ENCODE data around the gene TBC1D16. TPM values are rescaled to one million over a fixed set of nuclear protein-coding genes. Genes with fewer than 3 reads are reported as not detected.

The TBC1D16 gene
- total RNA-seq, 4 donors from 2014 or later, result 26.5 to 44.3 (median 36.3) TPM

DNA sequence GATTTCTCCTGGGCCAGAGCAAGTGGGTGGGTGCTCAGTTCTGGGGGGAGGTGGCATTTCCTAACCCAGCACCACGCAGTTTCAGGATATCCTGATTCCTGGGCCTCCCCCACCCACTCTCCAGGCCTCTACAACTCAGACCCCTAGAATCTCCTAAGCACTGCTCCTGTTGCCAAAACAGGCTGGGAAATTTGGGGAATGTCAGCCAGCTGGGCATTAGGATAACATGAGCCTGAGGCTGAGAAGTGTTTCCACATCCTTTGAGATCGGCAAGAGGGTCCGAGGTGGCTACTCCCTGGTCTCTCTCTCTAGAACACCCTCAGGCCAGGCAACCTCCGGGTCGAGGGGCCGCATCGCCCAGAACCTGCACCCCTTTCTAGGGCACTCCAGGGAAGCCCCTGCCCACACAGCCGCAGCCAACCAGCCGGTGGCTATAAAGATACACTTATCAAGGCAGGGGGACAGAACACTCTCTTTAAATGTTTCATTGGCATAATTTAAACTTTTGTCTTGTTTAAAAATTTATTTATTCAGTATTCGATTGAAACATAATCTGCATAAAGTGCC lies 23.6 kb downstream of the TBC1D16 start:
- Histone ChIP-seq H3K4me1 (peaks cover 0 to 14% (median 3%) of the 10 kb centered on the region in 3 donors), H3K27me3 (no peaks in the 10 kb centered on the region), H3K36me3 (peaks cover 0 to 46% of the 10 kb centered on the region in 2 donors), H3K9me3 (no peaks in the 10 kb centered on the region), H3K27ac (no peak overlapping the region), H3K4me3 (no peak overlapping the region)
- no peak for ATAC-seq
- 91 to 92% methylated on average over 3 to 7 of the region's 10 CpGs for WGBS, 2 donors (ENCODE audit: low coverage in 1 of 2)
- TF ChIP-seq EP300 (IDR thresholded peaks at IDR 0.05), result no peak
- TF ChIP-seq POLR2A (IDR thresholded peaks at IDR 0.05), result no peak
- TF ChIP-seq, protein P1, sequence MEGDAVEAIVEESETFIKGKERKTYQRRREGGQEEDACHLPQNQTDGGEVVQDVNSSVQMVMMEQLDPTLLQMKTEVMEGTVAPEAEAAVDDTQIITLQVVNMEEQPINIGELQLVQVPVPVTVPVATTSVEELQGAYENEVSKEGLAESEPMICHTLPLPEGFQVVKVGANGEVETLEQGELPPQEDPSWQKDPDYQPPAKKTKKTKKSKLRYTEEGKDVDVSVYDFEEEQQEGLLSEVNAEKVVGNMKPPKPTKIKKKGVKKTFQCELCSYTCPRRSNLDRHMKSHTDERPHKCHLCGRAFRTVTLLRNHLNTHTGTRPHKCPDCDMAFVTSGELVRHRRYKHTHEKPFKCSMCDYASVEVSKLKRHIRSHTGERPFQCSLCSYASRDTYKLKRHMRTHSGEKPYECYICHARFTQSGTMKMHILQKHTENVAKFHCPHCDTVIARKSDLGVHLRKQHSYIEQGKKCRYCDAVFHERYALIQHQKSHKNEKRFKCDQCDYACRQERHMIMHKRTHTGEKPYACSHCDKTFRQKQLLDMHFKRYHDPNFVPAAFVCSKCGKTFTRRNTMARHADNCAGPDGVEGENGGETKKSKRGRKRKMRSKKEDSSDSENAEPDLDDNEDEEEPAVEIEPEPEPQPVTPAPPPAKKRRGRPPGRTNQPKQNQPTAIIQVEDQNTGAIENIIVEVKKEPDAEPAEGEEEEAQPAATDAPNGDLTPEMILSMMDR (IDR thresholded peaks at IDR 0.05), result no peak
- no peak for TF ChIP-seq POLR2AphosphoS5 (IDR thresholded peaks at IDR 0.05)

DNA sequence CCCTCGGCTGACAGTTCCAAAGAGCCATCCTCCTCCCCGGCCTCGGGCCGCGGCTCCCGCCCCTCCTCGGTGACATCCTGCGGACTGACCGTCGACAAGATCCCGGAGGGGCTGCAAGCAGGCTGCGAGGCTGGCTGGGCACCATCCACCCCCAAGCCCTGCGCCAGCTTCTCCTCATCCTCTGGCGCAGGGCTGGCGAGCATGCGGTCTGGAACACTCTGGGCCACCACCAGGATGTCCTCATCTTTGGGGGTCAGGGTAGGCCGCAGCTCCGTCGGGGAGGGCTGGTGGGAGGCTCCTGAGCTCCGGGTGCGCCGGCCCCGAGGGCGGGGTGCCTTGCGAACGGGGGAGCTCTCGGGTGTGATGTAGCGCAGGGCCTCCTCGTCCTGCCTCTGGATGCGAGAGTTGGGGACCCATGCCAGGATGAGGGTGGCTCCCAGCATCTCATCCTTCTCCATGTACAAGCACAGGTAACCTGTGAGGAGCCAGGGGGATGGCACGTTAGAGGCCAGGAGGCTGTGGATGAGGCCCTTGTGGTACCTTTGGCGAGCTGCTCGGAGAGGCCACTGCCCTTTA lies 25.3 kb downstream of the TBC1D16 start:
- WGBS, 2 donors (ENCODE audit: low coverage in 1 of 2), result 80 to 100% methylated on average over 1 to 2 of the region's 33 CpGs
- Histone ChIP-seq H3K4me3 (no peak overlapping the region), H3K9me3 (no peaks in the 10 kb centered on the region), H3K36me3 (peaks cover 0 to 48% of the 10 kb centered on the region in 2 donors), H3K4me1 (peaks cover 0 to 23% (median 3%) of the 10 kb centered on the region in 3 donors), H3K27ac (no peak overlapping the region), H3K27me3 (no peaks in the 10 kb centered on the region)
- ATAC-seq, result no peak
- TF ChIP-seq EP300 (IDR thresholded peaks at IDR 0.05), result no peak
- TF ChIP-seq, protein P1 (IDR thresholded peaks at IDR 0.05), result no peak
- no peak for TF ChIP-seq POLR2AphosphoS5 (IDR thresholded peaks at IDR 0.05)
- no peak for TF ChIP-seq POLR2A (IDR thresholded peaks at IDR 0.05)

DNA sequence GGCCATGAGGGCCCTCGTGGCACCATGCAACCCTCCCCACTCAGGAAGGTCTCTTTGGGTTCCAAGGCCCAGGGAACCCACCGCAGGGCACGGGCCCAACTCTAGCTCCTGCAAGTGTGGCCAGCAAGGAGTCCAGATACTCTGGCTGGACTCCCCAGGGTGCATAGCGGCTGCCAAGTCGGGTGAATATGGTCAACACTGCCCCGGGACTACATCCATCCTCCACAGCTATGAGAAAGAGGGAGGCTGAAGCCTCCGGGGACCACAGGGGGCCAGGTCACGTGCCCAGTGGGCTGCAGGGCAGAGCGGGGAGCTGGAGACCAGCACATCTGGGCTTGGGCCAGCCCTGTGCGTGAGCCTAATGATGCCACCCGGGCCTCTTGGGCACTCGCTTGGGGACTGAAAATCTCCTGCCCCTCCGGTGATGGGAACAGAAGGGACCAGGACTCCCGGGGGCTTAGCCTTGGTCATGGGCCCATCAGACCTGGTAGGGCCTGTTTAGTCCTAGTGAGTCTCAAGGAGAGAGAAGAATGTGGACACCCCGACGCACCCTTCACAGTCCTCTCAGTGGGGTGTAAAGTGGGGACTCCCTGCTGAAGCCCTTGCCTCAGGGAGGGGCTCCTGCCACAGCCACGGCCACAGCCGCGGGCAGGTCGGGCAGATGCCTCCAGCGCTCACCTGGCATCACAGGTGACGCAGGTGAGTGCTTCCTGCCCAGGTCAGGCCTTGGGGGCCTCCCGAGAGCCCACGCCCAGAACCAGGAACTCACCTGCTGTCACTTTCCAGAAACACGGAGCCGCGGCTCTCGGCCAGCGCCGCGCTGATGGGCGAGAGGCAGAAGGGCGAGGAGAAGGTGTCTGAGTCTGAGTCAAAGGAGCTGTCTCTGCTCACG lies 26.0 kb downstream of the TBC1D16 start:
- H3K27ac ChIP-seq, result no peak overlapping the region
- no peak for TF ChIP-seq EP300 (IDR thresholded peaks at IDR 0.05)
- no peak for TF ChIP-seq POLR2AphosphoS5 (IDR thresholded peaks at IDR 0.05)
- no peak for TF ChIP-seq POLR2A (IDR thresholded peaks at IDR 0.05)
- TF ChIP-seq, protein P1 (IDR thresholded peaks at IDR 0.05), result no peak
- H3K27me3 ChIP-seq, result no peaks in the 10 kb centered on the region
- no peaks in the 10 kb centered on the region for H3K9me3 ChIP-seq
- H3K4me1 ChIP-seq, result peaks cover 0 to 23% (median 3%) of the 10 kb centered on the region in 3 donors
- no peak for ATAC-seq
- peaks cover 0 to 51% of the 10 kb centered on the region in 2 donors for H3K36me3 ChIP-seq
- no peak overlapping the region for H3K4me3 ChIP-seq
- no CpG with 5 or more reads among the region's 34 CpGs for WGBS, 2 donors (ENCODE audit: low coverage in 1 of 2)

DNA sequence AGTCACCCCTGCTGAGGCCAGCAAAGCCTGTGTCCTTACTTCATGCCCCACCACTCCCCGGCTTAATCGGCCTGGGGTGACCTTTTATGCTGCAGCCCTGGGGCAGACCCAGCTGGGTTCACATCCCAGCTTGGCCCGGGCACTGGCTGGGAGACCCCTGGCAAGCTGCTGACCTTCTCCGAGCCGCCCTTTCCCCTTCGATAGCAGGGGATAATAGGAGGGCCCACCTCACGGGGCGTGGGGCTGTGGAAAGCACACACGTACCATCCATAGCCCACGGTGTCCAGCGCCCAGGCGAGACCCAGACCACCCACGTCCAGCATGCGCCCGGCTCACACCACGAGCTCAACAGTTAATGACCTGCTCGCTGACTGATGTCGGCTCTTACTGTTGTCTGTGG lies 26.8 kb downstream of the TBC1D16 start:
- peaks cover 0 to 23% (median 3%) of the 10 kb centered on the region in 3 donors for H3K4me1 ChIP-seq
- H3K36me3 ChIP-seq, result peaks cover 0 to 52% of the 10 kb centered on the region in 2 donors
- no peaks in the 10 kb centered on the region for H3K27me3 ChIP-seq
- no peak for ATAC-seq
- no peak overlapping the region for H3K27ac ChIP-seq
- 96% methylated on average over 4 of the region's 18 CpGs; no CpG with 5 or more reads in 1 of the 2 donors for WGBS, 2 donors (ENCODE audit: low coverage in 1 of 2)
- H3K9me3 ChIP-seq, result no peaks in the 10 kb centered on the region
- TF ChIP-seq, protein P1 (IDR thresholded peaks at IDR 0.05), result no peak
- TF ChIP-seq POLR2AphosphoS5 (IDR thresholded peaks at IDR 0.05) (no peak), EP300 (IDR thresholded peaks at IDR 0.05) (no peak), POLR2A (IDR thresholded peaks at IDR 0.05) (no peak)
- H3K4me3 ChIP-seq, result no peak overlapping the region

Measured in gastroesophageal sphincter (tissue), 4 donors.